Measurements from ENCODE around the gene MEX3D.
"Not testable (repeated sequence)": the region's sequence is repeated elsewhere in the genome, so short reads cannot be mapped to it uniquely, and the experiment has no call there.

The MEX3D gene

DNA sequence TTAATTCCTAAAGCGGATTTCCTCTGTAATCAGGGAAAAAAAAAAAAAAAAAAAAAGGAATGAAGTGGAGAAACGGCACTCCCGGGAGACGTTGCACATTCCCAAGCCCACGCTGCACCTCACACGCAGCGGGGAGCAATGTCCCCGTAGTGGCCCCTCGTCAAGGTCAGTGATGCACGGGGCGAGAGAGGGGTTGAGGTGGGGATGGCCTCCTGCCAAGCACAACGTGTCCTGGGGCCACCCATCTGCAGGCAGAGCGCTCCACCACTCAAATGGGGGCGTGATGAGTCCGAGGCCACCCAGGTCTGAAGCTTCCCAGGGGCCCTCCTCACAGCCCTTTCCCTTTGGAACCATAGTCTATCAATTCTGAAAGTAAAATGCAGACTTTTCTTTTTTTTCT lies 29.1 kb downstream of the MEX3D start:
- no peak for DNase-seq (ENCODE audit: low read depth, low spot score)

DNA sequence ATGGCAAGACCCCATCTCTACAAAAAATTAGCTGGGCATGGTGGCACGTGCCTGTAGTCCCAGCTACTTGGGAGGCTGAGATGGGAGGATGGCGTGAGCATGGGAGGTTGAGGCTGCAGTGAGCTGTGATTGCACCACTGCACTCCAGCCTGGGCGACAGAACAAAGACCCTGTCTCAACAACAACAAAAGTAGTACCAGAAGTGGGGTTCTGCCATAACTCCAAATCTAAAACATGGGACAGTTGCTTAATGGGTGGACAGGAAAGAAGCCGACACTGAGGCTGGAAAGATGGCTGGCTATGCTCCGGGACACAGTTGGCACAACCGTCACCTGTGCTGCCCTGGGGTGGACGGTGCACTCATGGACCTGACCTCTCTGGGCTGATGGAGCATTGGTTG lies 32.4 kb downstream of the MEX3D start:
- not testable (repeated sequence) for DNase-seq (ENCODE audit: low read depth, low spot score)

GRCh38 chr19:1534972-1535371 lies 33.2 kb downstream of the MEX3D start:
- no peak for DNase-seq (ENCODE audit: low read depth, low spot score)

- DNase-seq (ENCODE audit: low read depth, low spot score) = no peak
Observed at GRCh38 chr19:1533510-1534150, 34.5 kb downstream of the MEX3D start.

GRCh38 chr19:1532003-1532402 lies 36.1 kb downstream of the MEX3D start:
- DNase-seq (ENCODE audit: low read depth, low spot score) = no peak

- no peak for DNase-seq (ENCODE audit: low read depth, low spot score)
Observed at GRCh38 chr19:1531587-1531986, 36.5 kb downstream of the MEX3D start.

- DNase-seq (ENCODE audit: low read depth, low spot score) = not testable (repeated sequence)
Observed at GRCh38 chr19:1530856-1531255, 37.3 kb downstream of the MEX3D start.

GRCh38 chr19:1529430-1529816 lies 38.7 kb downstream of the MEX3D start:
- no peak for DNase-seq (ENCODE audit: low read depth, low spot score)

DNA sequence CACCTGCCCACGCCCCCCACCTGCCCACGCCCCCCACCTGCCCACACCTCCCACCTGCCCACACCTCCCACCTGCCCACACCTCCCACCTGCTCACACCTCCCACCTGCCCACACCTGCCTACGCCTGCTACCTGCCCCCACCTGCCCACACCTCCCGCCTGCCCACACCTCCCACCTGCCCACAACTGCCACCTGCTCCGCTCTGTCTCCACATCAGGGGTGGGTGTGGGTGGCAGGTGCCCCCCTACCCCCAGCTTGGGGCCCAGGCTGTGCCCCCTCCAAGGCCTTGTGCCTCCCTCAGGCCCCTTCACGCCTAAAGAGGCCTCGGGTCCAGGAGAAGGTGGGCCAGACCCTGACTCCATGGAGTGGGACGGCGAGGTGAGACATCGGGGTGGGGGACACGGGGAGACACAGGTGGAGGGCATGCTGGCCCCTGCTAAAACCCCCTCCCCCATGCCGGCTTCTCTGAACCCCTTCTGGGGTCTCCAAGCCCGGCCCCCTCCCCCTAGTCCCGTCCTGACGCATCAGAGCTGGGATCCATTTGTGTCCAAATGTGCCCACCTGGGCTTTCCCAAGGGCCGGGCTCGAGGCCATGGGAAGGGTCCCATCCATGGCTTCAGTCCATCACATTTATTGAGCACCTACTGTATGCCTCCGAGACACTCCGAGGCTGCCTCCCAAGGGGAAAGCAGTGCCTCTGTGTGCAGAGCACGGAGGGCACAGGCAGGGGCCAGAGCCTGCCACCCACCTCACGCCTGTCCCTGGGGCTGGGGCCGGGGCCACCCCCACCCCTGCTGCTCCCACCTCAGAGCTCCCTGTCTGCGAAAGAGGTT lies 39.3 kb downstream of the MEX3D start:
- no peak for DNase-seq (ENCODE audit: low read depth, low spot score)

DNA sequence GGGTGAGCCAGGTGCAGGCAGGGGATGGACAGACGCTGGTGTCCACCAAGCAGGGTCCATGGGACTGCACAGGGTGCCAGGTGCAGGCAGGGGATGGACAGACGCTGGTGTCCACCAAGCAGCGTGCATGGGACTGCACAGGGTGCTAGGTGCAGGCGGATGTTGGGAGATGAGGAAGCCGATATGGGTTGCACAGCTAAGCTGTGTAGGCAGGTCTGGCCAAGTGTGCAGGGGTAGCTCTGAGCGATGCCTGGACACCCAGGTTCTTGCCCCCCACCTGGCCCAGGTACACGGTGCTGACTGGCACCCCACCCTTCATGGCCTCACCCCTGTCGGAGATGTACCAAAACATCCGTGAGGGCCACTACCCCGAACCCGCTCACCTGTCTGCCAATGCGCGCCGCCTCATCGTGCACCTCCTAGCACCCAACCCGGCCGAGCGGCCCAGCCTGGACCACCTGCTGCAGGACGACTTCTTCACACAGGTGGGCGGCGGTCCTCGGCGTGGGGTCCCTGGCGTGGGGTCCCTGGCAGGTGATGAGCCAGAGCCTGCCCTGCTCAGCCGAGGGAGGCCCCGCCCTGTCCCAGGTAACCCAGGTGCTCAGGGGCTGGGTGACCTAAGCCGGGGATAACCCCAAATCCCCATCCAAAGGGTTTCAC lies 40.3 kb downstream of the MEX3D start:
- no peak for DNase-seq (ENCODE audit: low read depth, low spot score)

- no peak for DNase-seq (ENCODE audit: low read depth, low spot score)
Observed at GRCh38 chr19:1526979-1527649, 41.0 kb downstream of the MEX3D start.

DNA sequence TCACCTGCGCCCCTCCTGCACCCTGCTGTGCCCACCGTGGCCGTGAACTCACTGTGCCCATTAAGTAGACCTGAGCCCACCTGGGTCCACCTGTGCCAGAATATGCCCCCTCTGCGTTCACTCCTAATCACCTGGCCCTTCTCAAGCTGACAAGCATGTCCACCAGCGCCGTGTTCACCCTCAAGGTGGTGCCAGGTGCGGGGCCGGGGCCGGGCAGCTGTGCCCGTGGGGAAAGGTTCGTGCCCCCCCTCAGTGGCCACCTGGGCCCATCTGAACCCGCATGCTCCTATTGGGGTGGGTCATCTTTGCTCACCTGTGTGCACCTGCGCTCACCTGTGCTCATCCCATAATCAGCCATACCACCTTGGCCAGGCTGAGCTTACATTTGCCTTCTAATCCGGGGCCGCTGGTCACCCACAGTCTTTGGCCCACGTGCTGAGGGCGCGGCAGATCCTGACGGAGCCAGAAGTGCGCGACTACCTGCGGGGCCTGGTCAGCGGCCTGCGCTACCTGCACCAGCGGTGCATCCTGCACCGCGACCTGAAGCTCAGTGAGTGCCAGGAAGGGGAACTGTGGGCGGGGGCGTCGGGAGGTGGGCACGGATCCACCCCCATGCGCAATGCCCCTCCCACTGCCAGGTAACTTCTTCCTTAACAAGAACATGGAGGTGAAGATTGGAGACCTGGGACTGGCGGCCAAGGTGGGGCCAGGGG lies 41.9 kb downstream of the MEX3D start:
- DNase-seq (ENCODE audit: low read depth, low spot score) = no peak

GRCh38 chr19:1525343-1525742 lies 42.8 kb downstream of the MEX3D start:
- DNase-seq (ENCODE audit: low read depth, low spot score) = no peak

DNA sequence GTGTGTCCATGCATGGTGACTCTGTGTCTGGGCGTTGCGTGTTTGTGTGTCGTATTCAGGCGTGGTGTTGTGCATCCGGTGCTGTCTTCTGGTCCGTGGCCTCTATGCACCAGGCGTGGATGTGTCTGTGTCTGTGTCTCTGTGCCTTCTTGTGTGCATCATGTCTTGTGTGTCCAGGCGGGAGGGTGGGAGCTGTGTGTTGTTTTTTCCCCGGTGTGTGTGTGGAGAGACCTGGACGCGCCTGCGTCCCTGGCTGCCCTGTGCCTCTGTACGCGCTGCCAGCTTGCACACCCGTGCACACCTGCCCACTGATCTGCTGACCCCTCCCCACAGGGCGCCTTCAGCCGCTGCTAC lies 43.2 kb downstream of the MEX3D start:
- DNase-seq (ENCODE audit: low read depth, low spot score) = no peak

DNA sequence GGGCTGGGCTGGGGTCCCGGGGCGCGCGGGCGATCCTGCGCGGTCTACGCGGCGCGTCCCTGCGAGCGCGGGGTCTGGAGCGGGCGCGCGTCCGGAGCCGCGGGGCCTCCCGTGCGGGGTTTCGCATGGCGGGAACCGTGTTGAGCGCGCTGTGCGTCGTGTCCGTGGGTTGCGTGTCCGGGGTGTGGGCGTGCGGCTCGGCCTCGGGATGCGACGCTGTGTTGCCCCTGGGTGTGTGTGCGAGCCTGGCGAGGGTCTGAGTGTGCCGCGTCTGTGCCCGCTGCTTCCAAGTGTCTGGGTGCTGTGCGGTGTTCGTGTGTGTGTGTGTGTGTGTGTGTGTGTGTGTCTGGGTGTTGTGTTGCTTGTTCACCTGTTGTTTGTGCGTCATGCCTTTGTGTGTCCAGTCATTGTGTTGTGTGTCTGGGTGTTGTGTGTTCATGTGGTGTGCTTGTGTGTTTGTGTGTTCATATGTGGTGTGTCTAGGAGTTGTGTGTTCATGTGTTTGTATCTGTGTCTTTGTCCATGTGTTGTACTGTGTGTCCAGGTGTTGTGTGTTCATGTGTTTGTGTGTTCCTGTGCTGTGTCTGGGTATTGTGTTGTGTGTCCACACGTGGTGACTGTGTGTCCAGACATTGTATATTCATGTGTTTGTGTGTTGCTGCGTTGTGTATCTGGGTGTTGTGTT lies 43.7 kb downstream of the MEX3D start:
- no peak for DNase-seq (ENCODE audit: low read depth, low spot score)

- DNase-seq (ENCODE audit: low read depth, low spot score) = no peak
Observed at GRCh38 chr19:1523412-1524286, 44.5 kb downstream of the MEX3D start, which contains the start of gene PLK5. TSS of gene PLK5 (plus strand) at chr19:1524077. CDS start at chr19:1526997, 2,920 bp downstream.

DNA sequence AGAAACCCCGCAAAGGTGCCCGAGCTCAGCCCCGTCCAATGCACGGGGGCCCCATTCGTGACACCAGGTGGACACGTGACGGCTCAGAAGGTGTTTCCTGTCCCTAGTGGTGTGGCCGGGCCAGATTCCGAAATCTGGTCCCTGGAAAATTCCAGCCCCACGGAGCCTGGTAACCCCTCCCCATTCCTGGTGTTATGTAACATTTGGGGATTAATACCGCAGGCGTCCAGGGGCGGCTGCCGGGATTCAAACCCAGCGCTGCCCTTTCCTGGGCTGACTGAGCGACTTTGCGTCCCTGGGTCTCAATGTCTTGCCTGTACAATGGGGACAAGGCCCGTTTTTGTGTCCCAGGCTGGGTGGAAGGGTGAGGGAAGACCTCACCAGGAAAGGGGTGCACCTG lies 45.3 kb downstream of the MEX3D start:
- DNase-seq (ENCODE audit: low read depth, low spot score) = no peak

GRCh38 chr19:1522061-1522460 lies 46.1 kb downstream of the MEX3D start:
- DNase-seq (ENCODE audit: low read depth, low spot score) = no peak

- DNase-seq (ENCODE audit: low read depth, low spot score) = no peak
Observed at GRCh38 chr19:1521636-1522035, 46.5 kb downstream of the MEX3D start.

- no peak for DNase-seq (ENCODE audit: low read depth, low spot score)
Observed at GRCh38 chr19:1520203-1520780, 47.8 kb downstream of the MEX3D start.

Data from activated naive CD8-positive, alpha-beta T cell treated with anti-CD3 and anti-CD28 coated beads, Interleukin-2, amount 50 U/mL, for 16 hours (primary cell).